Natural killer cell (primary cell): ENCODE measurements around the gene FLNA. TPM values are rescaled to one million over a fixed set of nuclear protein-coding genes. Genes with fewer than 3 reads are reported as not detected.
A peak's percentile ranks its signal among the peaks of the same experiment; 100 is the strongest.

Source experiments
- ATAC-seq, 3 donors: fragments of 150-1000 bp in 2 of 3; fragments of 200-7000 bp in 1 of 3; cut with Tn5 transposase; 1 replicate in 1 of 3; 2 replicates in 2 of 3; pipeline ENCODE4 v1.10.0; 2021; ENCODE audit warnings: mild to moderate bottlenecking in 2 of 3, moderate library complexity in 2 of 3
- DNase-seq, 2 donors: peaks; one replicate each; pipeline versions ENCODE4 v3.0.0 to v3.0.0-alpha.2; 2013 to 2021; ENCODE audit warnings: mixed read lengths in 1 of 2
- H3K27ac ChIP-seq: one replicate; pipeline ENCODE4 v1.5.1; 2013; ENCODE audit warnings: mild to moderate bottlenecking, low read length
- H3K27me3 ChIP-seq: one replicate; pipeline ENCODE4 v1.6.1; 2013; ENCODE audit warnings: low read length; ENCODE audit not compliant: control insufficient read depth, insufficient read depth
- H3K36me3 ChIP-seq: one replicate; pipeline ENCODE4 v1.6.1; 2013; ENCODE audit warnings: low read length; ENCODE audit not compliant: control insufficient read depth, insufficient read depth
- H3K4me1 ChIP-seq: one replicate; pipeline ENCODE4 v1.6.1; 2013; ENCODE audit warnings: low read length; ENCODE audit not compliant: control insufficient read depth, insufficient read depth
- H3K4me3 ChIP-seq: one replicate; pipeline ENCODE4 v1.5.1; 2013; ENCODE audit warnings: low read length
- H3K9me3 ChIP-seq: one replicate; pipeline ENCODE4 v1.6.1; 2013; ENCODE audit warnings: low read length; ENCODE audit not compliant: control insufficient read depth, insufficient read depth
- H3K27ac Mint-ChIP-seq, 2 donors: one replicate each; pipeline ENCODE4 v1.8.0; 2022; ENCODE audit warnings: mild to moderate bottlenecking in 2 of 2, mixed read lengths in 2 of 2, moderate library complexity in 1 of 2
- H3K27me3 Mint-ChIP-seq, 2 donors: one replicate each; pipeline ENCODE4 v1.8.0; 2022; ENCODE audit warnings: low read depth in 2 of 2, mixed read lengths in 2 of 2
- H3K36me3 Mint-ChIP-seq: one replicate; pipeline ENCODE4 v1.8.0; 2022; ENCODE audit warnings: mixed read lengths
- H3K4me1 Mint-ChIP-seq, 2 donors: one replicate each; pipeline ENCODE4 v1.8.0; 2022; ENCODE audit warnings: mixed read lengths in 2 of 2
- H3K4me3 Mint-ChIP-seq: one replicate; pipeline ENCODE4 v1.8.0; 2022; ENCODE audit warnings: mild to moderate bottlenecking, moderate library complexity, mixed read lengths
- H3K9me3 Mint-ChIP-seq, 2 donors: one replicate each; pipeline ENCODE4 v1.8.0; 2022; ENCODE audit warnings: mixed read lengths in 2 of 2
- WGBS: methylation state at CpG from one replicate; pipeline ENCODE4 v1.1.7; 2013; ENCODE audit warnings: missing lambda C conversion rate; ENCODE audit not compliant: insufficient coverage; 5-methylcytosine and 5-hydroxymethylcytosine counted together
- intact Hi-C: fragments of 100-400 bp; cut with micrococcal nuclease; formaldehyde crosslinking; loops from one replicate; pipeline ENCODE4 v1.14.2; 2022
- total RNA-seq, 4 donors: library from RNA; stranded (reverse); fragments of 120-200 nt in 1 of 4; gene quantifications; one replicate each; pipeline versions ENCODE4 v1.2.3 to v1.2.4, GENCODE V29; 2013 to 2022
- TF ChIP-seq, protein P1 (sequence below): fragments of 200-600 bp; IDR thresholded peaks from one replicate; pipeline ENCODE4 v1.8.0; 2022; ENCODE audit warnings: antibody characterized with exemption

Gene FLNA
- total RNA-seq, 3 donors from 2014 or later (not counting 1 experiment from before 2014, with no cell fraction given) = 2,872 to 3,483 (median 2,927) TPM

- H3K27me3 Mint-ChIP-seq = no peaks in the 10 kb centered on the region
These were observed 4.8 kb downstream of the FLNA start for GRCh38 chrX:154369449-154370299.

GRCh38 chrX:154368630-154369448 is 5.6 kb downstream of the FLNA start:
- 0% methylated on average over 12 of the region's 16 CpGs for WGBS

More at GRCh38 chrX:154369449-154370299, 4.8 kb downstream of the FLNA start:
- peak overlapping the region; percentile 95 to 97 for H3K27ac Mint-ChIP-seq
- Histone ChIP-seq H3K4me1 (peaks cover 69% of the 10 kb centered on the region), H3K4me3 (peak overlapping the region; percentile 97), H3K9me3 (no peaks in the 10 kb centered on the region), H3K36me3 (peaks cover 37% of the 10 kb centered on the region), H3K27ac (peak overlapping the region; percentile 100), H3K27me3 (no peaks in the 10 kb centered on the region)
- H3K4me3 Mint-ChIP-seq = peak overlapping the region; percentile 90
- under 1% methylated on average over 8 of the region's 13 CpGs for WGBS
- TF ChIP-seq, protein P1, sequence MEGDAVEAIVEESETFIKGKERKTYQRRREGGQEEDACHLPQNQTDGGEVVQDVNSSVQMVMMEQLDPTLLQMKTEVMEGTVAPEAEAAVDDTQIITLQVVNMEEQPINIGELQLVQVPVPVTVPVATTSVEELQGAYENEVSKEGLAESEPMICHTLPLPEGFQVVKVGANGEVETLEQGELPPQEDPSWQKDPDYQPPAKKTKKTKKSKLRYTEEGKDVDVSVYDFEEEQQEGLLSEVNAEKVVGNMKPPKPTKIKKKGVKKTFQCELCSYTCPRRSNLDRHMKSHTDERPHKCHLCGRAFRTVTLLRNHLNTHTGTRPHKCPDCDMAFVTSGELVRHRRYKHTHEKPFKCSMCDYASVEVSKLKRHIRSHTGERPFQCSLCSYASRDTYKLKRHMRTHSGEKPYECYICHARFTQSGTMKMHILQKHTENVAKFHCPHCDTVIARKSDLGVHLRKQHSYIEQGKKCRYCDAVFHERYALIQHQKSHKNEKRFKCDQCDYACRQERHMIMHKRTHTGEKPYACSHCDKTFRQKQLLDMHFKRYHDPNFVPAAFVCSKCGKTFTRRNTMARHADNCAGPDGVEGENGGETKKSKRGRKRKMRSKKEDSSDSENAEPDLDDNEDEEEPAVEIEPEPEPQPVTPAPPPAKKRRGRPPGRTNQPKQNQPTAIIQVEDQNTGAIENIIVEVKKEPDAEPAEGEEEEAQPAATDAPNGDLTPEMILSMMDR = no peak
- DNase-seq (peak; percentile 67 to 81), ATAC-seq (peak; percentile 3 to 36 (median 9))
- peaks cover 19 to 36% of the 10 kb centered on the region in 2 donors for H3K4me1 Mint-ChIP-seq
- H3K36me3 Mint-ChIP-seq = no peaks in the 10 kb centered on the region
- intact Hi-C loops = loop anchor here (1.0 to 10.0 kb wide), 2 partner anchors 9 to 275 kb away; partner anchors contain the start of gene MECP2
- no peaks in the 10 kb centered on the region for H3K9me3 Mint-ChIP-seq

GRCh38 chrX:154367474-154368308 is 6.7 kb downstream of the FLNA start:
- no peaks in the 10 kb centered on the region for H3K9me3 ChIP-seq
- intact Hi-C loops = no loop called here
- no peaks in the 10 kb centered on the region for H3K27me3 ChIP-seq
- Mint-ChIP-seq H3K36me3 (no peaks in the 10 kb centered on the region), H3K27me3 (no peaks in the 10 kb centered on the region), H3K27ac (peak overlapping the region; percentile 95 to 97), H3K9me3 (no peaks in the 10 kb centered on the region), H3K4me3 (peak overlapping the region; percentile 90), H3K4me1 (peaks cover 18 to 33% of the 10 kb centered on the region in 2 donors)
- ATAC-seq (no peak), DNase-seq (no peak)
- WGBS = 77% methylated on average over 29 of the region's 31 CpGs
- TF ChIP-seq, protein P1 = no peak
- H3K4me1 ChIP-seq = peaks cover 61% of the 10 kb centered on the region
- peaks cover 53% of the 10 kb centered on the region for H3K36me3 ChIP-seq
- H3K4me3 ChIP-seq = peak overlapping the region; percentile 97
- H3K27ac ChIP-seq = peak overlapping the region; percentile 100

More at GRCh38 chrX:154368630-154369448, 5.6 kb downstream of the FLNA start:
- Histone ChIP-seq H3K36me3 (peaks cover 45% of the 10 kb centered on the region), H3K27me3 (no peaks in the 10 kb centered on the region), H3K27ac (peak overlapping the region; percentile 100), H3K4me1 (peaks cover 70% of the 10 kb centered on the region), H3K9me3 (no peaks in the 10 kb centered on the region), H3K4me3 (peak overlapping the region; percentile 97)
- H3K27ac Mint-ChIP-seq = peak overlapping the region; percentile 95 to 97
- no peaks in the 10 kb centered on the region for H3K27me3 Mint-ChIP-seq
- peaks cover 19 to 39% of the 10 kb centered on the region in 2 donors for H3K4me1 Mint-ChIP-seq
- H3K36me3 Mint-ChIP-seq = no peaks in the 10 kb centered on the region
- peak overlapping the region; percentile 90 for H3K4me3 Mint-ChIP-seq
- peak; percentile 54 to 77 (median 71) for ATAC-seq
- peak; percentile 90 to 94 for DNase-seq
- intact Hi-C loops = loop anchor here (1.0 kb wide), 1 partner anchor 9 kb away; no protein-coding TSS in a partner anchor
- TF ChIP-seq, protein P1 = no peak
- H3K9me3 Mint-ChIP-seq = no peaks in the 10 kb centered on the region
